ENCODE data around the gene HSF4.

DNA sequence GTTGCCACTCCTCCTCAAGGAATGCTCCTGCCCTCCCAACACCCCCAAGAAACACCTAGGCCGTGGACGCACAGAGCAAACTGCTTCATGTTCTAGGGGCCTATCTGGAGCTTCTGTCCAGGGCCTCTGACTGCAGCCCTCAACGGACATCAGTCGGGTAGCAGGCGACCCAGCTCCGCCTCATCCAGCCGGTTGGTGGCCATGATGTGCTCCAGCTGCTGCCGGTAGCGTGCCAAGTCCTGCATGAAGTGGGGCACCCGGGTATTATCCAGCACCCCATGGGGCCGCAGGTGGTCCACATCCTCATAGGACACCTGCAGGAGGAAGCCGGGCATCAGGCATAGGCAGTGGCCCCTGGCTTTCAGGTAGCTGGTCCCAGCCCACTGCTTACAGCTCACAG, 12.1 kb downstream of the HSF4 start:
- TF ChIP-seq, protein P1, sequence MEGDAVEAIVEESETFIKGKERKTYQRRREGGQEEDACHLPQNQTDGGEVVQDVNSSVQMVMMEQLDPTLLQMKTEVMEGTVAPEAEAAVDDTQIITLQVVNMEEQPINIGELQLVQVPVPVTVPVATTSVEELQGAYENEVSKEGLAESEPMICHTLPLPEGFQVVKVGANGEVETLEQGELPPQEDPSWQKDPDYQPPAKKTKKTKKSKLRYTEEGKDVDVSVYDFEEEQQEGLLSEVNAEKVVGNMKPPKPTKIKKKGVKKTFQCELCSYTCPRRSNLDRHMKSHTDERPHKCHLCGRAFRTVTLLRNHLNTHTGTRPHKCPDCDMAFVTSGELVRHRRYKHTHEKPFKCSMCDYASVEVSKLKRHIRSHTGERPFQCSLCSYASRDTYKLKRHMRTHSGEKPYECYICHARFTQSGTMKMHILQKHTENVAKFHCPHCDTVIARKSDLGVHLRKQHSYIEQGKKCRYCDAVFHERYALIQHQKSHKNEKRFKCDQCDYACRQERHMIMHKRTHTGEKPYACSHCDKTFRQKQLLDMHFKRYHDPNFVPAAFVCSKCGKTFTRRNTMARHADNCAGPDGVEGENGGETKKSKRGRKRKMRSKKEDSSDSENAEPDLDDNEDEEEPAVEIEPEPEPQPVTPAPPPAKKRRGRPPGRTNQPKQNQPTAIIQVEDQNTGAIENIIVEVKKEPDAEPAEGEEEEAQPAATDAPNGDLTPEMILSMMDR (IDR thresholded peaks at IDR 0.05 in 4 of 5, conservative IDR thresholded peaks at IDR 0.05 in 1 of 5) = no peak
- TF ChIP-seq POLR2A (IDR thresholded peaks at IDR 0.05) = no peak

All from gastrocnemius medialis (tissue), 4 donors.